ENCODE results near the gene RUBCNL. TPM values are rescaled to one million over a fixed set of nuclear protein-coding genes. Genes with fewer than 3 reads are reported as not detected.

RUBCNL gene
- polyA plus RNA-seq, 1 donor (not counting 4 experiments of a cell fraction or from before 2014, with no cell fraction given) = 0.12 TPM

DNA sequence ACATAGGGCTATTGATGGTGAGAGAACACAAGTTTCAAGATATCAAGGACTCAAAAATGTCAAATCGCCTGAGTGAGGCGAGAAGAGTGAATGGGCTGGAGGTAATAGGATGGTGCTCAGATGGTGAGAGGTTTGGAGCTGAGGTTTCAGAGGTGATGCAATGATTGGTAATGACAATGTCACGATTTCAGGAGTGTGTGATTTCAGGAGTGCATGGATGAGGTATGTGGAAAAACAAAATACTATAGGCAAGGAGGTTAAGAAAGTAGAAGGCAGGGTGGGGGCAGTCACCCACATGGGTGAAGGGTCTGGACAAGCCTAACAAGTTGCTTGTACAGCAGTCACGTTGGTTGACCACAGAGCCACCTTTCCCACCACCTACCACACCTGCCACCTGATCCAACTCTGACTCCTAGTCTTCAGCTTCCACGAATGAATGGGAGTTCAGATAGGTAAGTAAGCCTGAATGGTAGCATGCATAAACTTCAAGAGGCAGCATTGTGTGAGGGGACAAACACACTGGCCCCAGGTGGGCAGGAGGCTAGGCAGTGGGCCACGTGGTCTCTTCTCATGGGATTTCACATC is 71.5 kb downstream of the RUBCNL start:
- no peak overlapping the region for H3K4me3 ChIP-seq (ENCODE audit: control insufficient read depth in 2 of 3, extremely low read depth in 1 of 3, insufficient read depth in 2 of 3, low read depth in 1 of 3, low read length in 3 of 3)
- H3K4me1 ChIP-seq (ENCODE audit: control insufficient read depth, extremely low read depth, insufficient read depth, low read length) = no peaks in the 10 kb centered on the region
- TF ChIP-seq EZH2 (IDR thresholded peaks at IDR 0.05; ENCODE audit: low read length) (no peak), CTCF (optimal IDR thresholded peaks at IDR 0.05 in 1 of 3, IDR thresholded peaks at IDR 0.05 in 1 of 3, conservative IDR thresholded peaks at IDR 0.05 in 1 of 3; ENCODE audit: extremely low read depth in 1 of 3, insufficient read depth in 2 of 3, low read length in 3 of 3) (no peak)
- H3K27ac ChIP-seq (ENCODE audit: control insufficient read depth, insufficient read depth, low read length) = no peak overlapping the region
- no peaks in the 10 kb centered on the region for H3K79me2 ChIP-seq (ENCODE audit: control insufficient read depth, insufficient read depth, low read length)
- no peaks in the 10 kb centered on the region for H4K20me1 ChIP-seq (ENCODE audit: control insufficient read depth, extremely low read depth, insufficient read depth, low read length)
- H3K9me3 ChIP-seq (ENCODE audit: control insufficient read depth, low read depth, low read length) = no peaks in the 10 kb centered on the region
- no peak overlapping the region for H3K4me2 ChIP-seq (ENCODE audit: control insufficient read depth, extremely low read depth, insufficient read depth, low read depth, low read length)
- H3K36me3 ChIP-seq (ENCODE audit: control insufficient read depth in 2 of 2, extremely low read depth in 1 of 2, insufficient read depth in 2 of 2, low read length in 2 of 2) = no peaks in the 10 kb centered on the region
- H3K9me1 ChIP-seq (ENCODE audit: control insufficient read depth, extremely low read depth, insufficient read depth, low read length) = no peaks in the 10 kb centered on the region
- DNase-seq (ENCODE audit: low read depth, low spot score) (no peak), FAIRE-seq (no peak)
- H2AFZ ChIP-seq (ENCODE audit: control insufficient read depth, low read length) = no peak overlapping the region
- H3K9ac ChIP-seq (ENCODE audit: control insufficient read depth, extremely low read depth, insufficient read depth, low read length) = no peak overlapping the region
- H3K27me3 ChIP-seq (ENCODE audit: control insufficient read depth, extremely low read depth, insufficient read depth, low read length) = peaks cover 1% of the 10 kb centered on the region
- dilution Hi-C loops (cut with MboI; ENCODE audit: extremely low pct_ligation_motif_present, low sequenced_read_pairs) = no loop called here

- no peak for FAIRE-seq
- dilution Hi-C loops (cut with MboI; ENCODE audit: extremely low pct_ligation_motif_present, low sequenced_read_pairs) = no loop called here
Observed at GRCh38 chr13:46315036-46315435, 72.0 kb downstream of the RUBCNL start.

More at GRCh38 chr13:46315036-46315435, 72.0 kb downstream of the RUBCNL start:
- Histone ChIP-seq H3K27me3 (ENCODE audit: control insufficient read depth, extremely low read depth, insufficient read depth, low read length) (no peaks in the 10 kb centered on the region), H3K9me1 (ENCODE audit: control insufficient read depth, extremely low read depth, insufficient read depth, low read length) (no peaks in the 10 kb centered on the region), H4K20me1 (ENCODE audit: control insufficient read depth, extremely low read depth, insufficient read depth, low read length) (no peaks in the 10 kb centered on the region), H3K4me1 (ENCODE audit: control insufficient read depth, extremely low read depth, insufficient read depth, low read length) (no peaks in the 10 kb centered on the region), H3K27ac (ENCODE audit: control insufficient read depth, insufficient read depth, low read length) (no peak overlapping the region), H3K79me2 (ENCODE audit: control insufficient read depth, insufficient read depth, low read length) (no peaks in the 10 kb centered on the region), H3K36me3 (ENCODE audit: control insufficient read depth in 2 of 2, extremely low read depth in 1 of 2, insufficient read depth in 2 of 2, low read length in 2 of 2) (no peaks in the 10 kb centered on the region), H2AFZ (ENCODE audit: control insufficient read depth, low read length) (no peak overlapping the region), H3K4me2 (ENCODE audit: control insufficient read depth, extremely low read depth, insufficient read depth, low read depth, low read length) (no peak overlapping the region), H3K9ac (ENCODE audit: control insufficient read depth, extremely low read depth, insufficient read depth, low read length) (no peak overlapping the region), H3K4me3 (ENCODE audit: control insufficient read depth in 2 of 3, extremely low read depth in 1 of 3, insufficient read depth in 2 of 3, low read depth in 1 of 3, low read length in 3 of 3) (no peak overlapping the region), H3K9me3 (ENCODE audit: control insufficient read depth, low read depth, low read length) (no peaks in the 10 kb centered on the region)
- no peak for DNase-seq (ENCODE audit: low read depth, low spot score)
- TF ChIP-seq EZH2 (IDR thresholded peaks at IDR 0.05; ENCODE audit: low read length) (no peak), CTCF (optimal IDR thresholded peaks at IDR 0.05 in 1 of 3, IDR thresholded peaks at IDR 0.05 in 1 of 3, conservative IDR thresholded peaks at IDR 0.05 in 1 of 3; ENCODE audit: extremely low read depth in 1 of 3, insufficient read depth in 2 of 3, low read length in 3 of 3) (no peak)

All from keratinocyte (primary cell).